ENCODE results near the gene C19orf53.

The C19orf53 gene

GRCh38 chr19:13817615-13818371, 43.5 kb downstream of the C19orf53 start:
- H3K27ac ChIP-seq, result peak overlapping the region; percentile 84
- TF ChIP-seq ZFX (IDR thresholded peaks at IDR 0.05; ENCODE audit: borderline replicate concordance), result no peak
- TF ChIP-seq, protein P1, sequence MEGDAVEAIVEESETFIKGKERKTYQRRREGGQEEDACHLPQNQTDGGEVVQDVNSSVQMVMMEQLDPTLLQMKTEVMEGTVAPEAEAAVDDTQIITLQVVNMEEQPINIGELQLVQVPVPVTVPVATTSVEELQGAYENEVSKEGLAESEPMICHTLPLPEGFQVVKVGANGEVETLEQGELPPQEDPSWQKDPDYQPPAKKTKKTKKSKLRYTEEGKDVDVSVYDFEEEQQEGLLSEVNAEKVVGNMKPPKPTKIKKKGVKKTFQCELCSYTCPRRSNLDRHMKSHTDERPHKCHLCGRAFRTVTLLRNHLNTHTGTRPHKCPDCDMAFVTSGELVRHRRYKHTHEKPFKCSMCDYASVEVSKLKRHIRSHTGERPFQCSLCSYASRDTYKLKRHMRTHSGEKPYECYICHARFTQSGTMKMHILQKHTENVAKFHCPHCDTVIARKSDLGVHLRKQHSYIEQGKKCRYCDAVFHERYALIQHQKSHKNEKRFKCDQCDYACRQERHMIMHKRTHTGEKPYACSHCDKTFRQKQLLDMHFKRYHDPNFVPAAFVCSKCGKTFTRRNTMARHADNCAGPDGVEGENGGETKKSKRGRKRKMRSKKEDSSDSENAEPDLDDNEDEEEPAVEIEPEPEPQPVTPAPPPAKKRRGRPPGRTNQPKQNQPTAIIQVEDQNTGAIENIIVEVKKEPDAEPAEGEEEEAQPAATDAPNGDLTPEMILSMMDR (IDR thresholded peaks at IDR 0.05), result peak; percentile 15; the same call in 1 of the 2 replicates

DNA sequence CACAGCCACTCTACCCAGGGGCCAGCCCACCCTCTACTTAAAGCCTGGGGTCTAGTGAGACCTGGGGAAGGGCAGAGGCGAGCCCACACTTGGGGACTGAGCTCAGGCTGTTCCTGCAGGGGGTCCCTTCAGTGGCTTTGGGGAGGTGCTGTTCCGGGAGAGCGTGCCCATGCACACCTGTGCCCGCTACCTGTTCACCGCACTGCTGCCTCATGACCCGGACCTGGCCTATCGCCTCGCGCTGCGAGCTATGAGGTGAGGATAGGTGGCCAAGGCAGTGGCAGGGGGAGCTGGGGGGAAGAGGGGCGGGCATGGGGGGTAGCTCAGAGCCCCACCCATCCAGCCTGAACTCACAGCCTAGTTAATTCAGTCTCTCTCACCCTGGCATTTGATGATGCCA, 45.0 kb downstream of the C19orf53 start:
- TF ChIP-seq, protein P1 (IDR thresholded peaks at IDR 0.05), result no peak
- no peak for TF ChIP-seq ZFX (IDR thresholded peaks at IDR 0.05; ENCODE audit: borderline replicate concordance)
- no peak overlapping the region for H3K27ac ChIP-seq

DNA sequence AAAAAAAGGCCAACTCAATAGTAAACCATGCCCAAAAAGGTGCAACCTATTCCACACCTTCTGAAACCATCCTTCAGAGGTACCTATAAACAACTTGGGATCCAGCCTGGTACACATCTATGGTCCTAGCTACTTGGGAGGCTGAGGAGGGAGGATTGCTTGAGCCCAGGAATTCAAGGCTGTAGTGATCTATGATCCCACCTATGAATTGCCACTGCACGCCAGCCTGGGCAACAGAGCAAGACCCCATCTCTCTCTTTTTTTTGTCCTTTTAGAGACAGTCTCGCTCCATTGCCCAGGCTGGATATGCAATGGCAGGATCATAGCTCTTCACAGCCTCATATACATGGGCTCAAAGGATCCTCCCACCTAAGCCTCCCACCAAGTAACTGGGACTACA, 47.0 kb downstream of the C19orf53 start:
- no peak overlapping the region for H3K27ac ChIP-seq
- TF ChIP-seq, protein P1 (IDR thresholded peaks at IDR 0.05), result no peak
- TF ChIP-seq ZFX (IDR thresholded peaks at IDR 0.05; ENCODE audit: borderline replicate concordance), result no peak

GRCh38 chr19:13823256-13823655, 49.0 kb downstream of the C19orf53 start:
- H3K27ac ChIP-seq, result no peak overlapping the region
- TF ChIP-seq, protein P1 (IDR thresholded peaks at IDR 0.05), result no peak
- no peak for TF ChIP-seq ZFX (IDR thresholded peaks at IDR 0.05; ENCODE audit: borderline replicate concordance)

DNA sequence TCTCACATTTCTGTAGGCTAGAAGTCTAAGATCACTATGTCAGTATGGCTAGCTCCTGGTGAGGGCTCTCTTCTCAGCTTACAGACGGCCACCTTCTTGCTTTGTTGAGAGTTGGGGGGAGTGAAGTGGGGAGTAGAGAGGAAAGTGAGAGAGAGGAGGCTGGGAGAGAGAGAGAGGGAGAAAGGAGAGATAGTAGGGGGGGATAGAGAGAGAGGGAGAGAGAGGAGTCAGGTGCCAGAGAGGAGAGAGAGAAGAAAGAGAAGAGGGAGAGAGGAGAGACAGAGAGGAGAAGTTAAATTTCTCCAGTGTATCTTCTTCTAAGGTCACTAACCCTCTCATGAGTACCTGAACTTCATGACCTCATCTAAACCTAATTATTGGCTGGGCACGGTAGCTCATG, 49.6 kb downstream of the C19orf53 start:
- H3K27ac ChIP-seq, result no peak overlapping the region
- TF ChIP-seq, protein P1 (IDR thresholded peaks at IDR 0.05), result no peak
- no peak for TF ChIP-seq ZFX (IDR thresholded peaks at IDR 0.05; ENCODE audit: borderline replicate concordance)

DNA sequence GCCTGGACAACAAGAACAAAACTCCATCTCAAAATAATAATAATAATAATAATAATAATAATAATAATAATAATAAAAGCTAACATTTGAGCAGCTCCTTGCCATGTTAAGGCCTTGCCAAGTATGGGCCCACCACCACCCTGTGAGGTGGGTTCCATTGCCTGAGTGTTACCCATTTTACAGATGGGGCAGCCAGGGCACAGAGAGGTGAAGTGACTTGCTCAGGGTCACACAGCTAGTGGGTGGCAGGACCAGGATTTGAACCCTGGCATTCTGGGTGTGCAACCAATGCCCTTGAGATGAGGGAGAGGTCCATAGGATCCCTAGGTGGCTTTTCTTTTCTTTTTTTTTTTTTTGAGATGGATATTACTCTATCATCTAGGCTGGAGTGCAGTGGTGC, 50.4 kb downstream of the C19orf53 start:
- H3K27ac ChIP-seq, result no peak overlapping the region
- TF ChIP-seq ZFX (IDR thresholded peaks at IDR 0.05; ENCODE audit: borderline replicate concordance), result no peak
- TF ChIP-seq, protein P1 (IDR thresholded peaks at IDR 0.05), result no peak
